ENCODE data around the gene GPX4. TPM values are rescaled to one million over a fixed set of nuclear protein-coding genes. Genes with fewer than 3 reads are reported as not detected.
A peak's percentile ranks its signal among the peaks of the same experiment; 100 is the strongest.

The GPX4 gene
- total and polyA plus RNA-seq, 9 of the 15 experiments (the other 6 are each of a cell fraction or from before 2014, with no cell fraction given): 61.4 to 661 (median 349) TPM

GRCh38 chr19:1073063-1073955 lies 30.5 kb upstream of the GPX4 start (continued):
- peak; percentile 23 for TF ChIP-seq RBBP5 (IDR thresholded peaks at IDR 0.05; ENCODE audit: borderline replicate concordance, insufficient read depth, low read length, poor library complexity, severe bottlenecking)
- TF ChIP-seq BCLAF1 (IDR thresholded peaks at IDR 0.05; ENCODE audit: borderline replicate concordance in 1 of 2, control insufficient read depth in 1 of 2, low read depth in 2 of 2, low read length in 1 of 2): no peak
- TF ChIP-seq SRSF1 (IDR thresholded peaks at IDR 0.05; ENCODE audit: low read depth, low read length): no peak
- TF ChIP-seq CTCF (IDR thresholded peaks at IDR 0.05 in 2 of 3, conservative IDR thresholded peaks at IDR 0.05 in 1 of 3; ENCODE audit: insufficient read depth in 2 of 3, low read depth in 1 of 3, low read length in 3 of 3): no peak
- TF ChIP-seq ZC3H8 (IDR thresholded peaks at IDR 0.05): no peak
- no peak for TF ChIP-seq ARHGAP35 (IDR thresholded peaks at IDR 0.05; ENCODE audit: partially characterized antibody)
- peak in 1 of 2 experiments; percentile 50 for TF ChIP-seq E2F6 (IDR thresholded peaks at IDR 0.05; ENCODE audit: borderline replicate concordance in 1 of 2, extremely low read depth in 1 of 2, insufficient read depth in 1 of 2, insufficient read length in 1 of 2, low read depth in 1 of 2, low read length in 1 of 2, poor library complexity in 1 of 2, severe bottlenecking in 1 of 2)
- TF ChIP-seq LEF1 (IDR thresholded peaks at IDR 0.05): peak; percentile 59; the same call in 1 of the 2 replicates
- TF ChIP-seq EP300 (IDR thresholded peaks at IDR 0.05; ENCODE audit: low read length): peak; percentile 59
- TF ChIP-seq POLR2A (conservative IDR thresholded peaks at IDR 0.05): no peak
- no peak for TF ChIP-seq BRF1 (IDR thresholded peaks at IDR 0.05; ENCODE audit: borderline replicate concordance, extremely low read depth, insufficient read length)
- no peak for TF ChIP-seq CREB3 (tag; conservative IDR thresholded peaks at IDR 0.05; ENCODE audit: low read depth)
- TF ChIP-seq ARID3B (CRISPR knock-in tag; IDR thresholded peaks at IDR 0.05; ENCODE audit: borderline replicate concordance): no peak
- TF ChIP-seq IRF9 (tag; IDR thresholded peaks at IDR 0.05): no peak
- no peak for TF ChIP-seq ETV5 (CRISPR knock-in tag; IDR thresholded peaks at IDR 0.05; ENCODE audit: low read depth)
